Measurements from ENCODE around the gene CRBN. TPM values are rescaled to one million over a fixed set of nuclear protein-coding genes. Genes with fewer than 3 reads are reported as not detected.

Gene CRBN
- total RNA-seq, 6 donors from 2014 or later = 35.3 to 98.5 (median 53.0) TPM

GRCh38 chr3:3110299-3110630 lies 69.2 kb downstream of the CRBN start, which contains the start of gene IL5RA:
IL5RA (minus strand) TSS chr3:3110374; CDS start chr3:3104984, 5,390 bp downstream.
- H3K27me3 ChIP-seq = no peaks in the 10 kb centered on the region
- peak within 1 kb of the TSS in 3 of 4 donors; percentile 11 to 25 (median 12) for H3K4me3 ChIP-seq
- peak; percentile 61 to 69 for ATAC-seq (ENCODE audit: low FRiP score in 2 of 2)
- no peaks in the 10 kb centered on the region for H3K9me3 ChIP-seq
- no peaks in the 10 kb centered on the region for H3K36me3 ChIP-seq
- no peak for TF ChIP-seq EP300 (IDR thresholded peaks at IDR 0.05)
- TF ChIP-seq CTCF (IDR thresholded peaks at IDR 0.05) = no peak
- TF ChIP-seq POLR2A (IDR thresholded peaks at IDR 0.05) = no peak
- TF ChIP-seq POLR2AphosphoS5 (IDR thresholded peaks at IDR 0.05) = no peak
- DNase-seq = no peak
- H3K27ac ChIP-seq = peak within 1 kb of the TSS in 2 of 4 donors; percentile 12 to 23
- WGBS, 2 donors = 41 to 50% methylated on average over 4 of the region's 4 CpGs
- peaks cover 0 to 8% (median 0%) of the 10 kb centered on the region in 4 donors for H3K4me1 ChIP-seq

- no peaks in the 10 kb centered on the region for H3K27me3 ChIP-seq
- peak overlapping the region in 1 of 4 donors; percentile 12 for H3K27ac ChIP-seq
- peaks cover 0 to 8% (median 0%) of the 10 kb centered on the region in 4 donors for H3K4me1 ChIP-seq
- peak overlapping the region in 3 of 4 donors; percentile 11 to 25 (median 12) for H3K4me3 ChIP-seq
- no peak for DNase-seq
- H3K9me3 ChIP-seq = no peaks in the 10 kb centered on the region
- 49 to 50% methylated on average over 11 of the region's 11 CpGs for WGBS, 2 donors
- H3K36me3 ChIP-seq = no peaks in the 10 kb centered on the region
- TF ChIP-seq POLR2AphosphoS5 (IDR thresholded peaks at IDR 0.05) (no peak), EP300 (IDR thresholded peaks at IDR 0.05) (no peak), CTCF (IDR thresholded peaks at IDR 0.05) (no peak), POLR2A (IDR thresholded peaks at IDR 0.05) (no peak)
- no peak for ATAC-seq (ENCODE audit: low FRiP score in 2 of 2)
Observed at GRCh38 chr3:3109407-3110298, 69.8 kb downstream of the CRBN start.

- H3K9me3 ChIP-seq = no peaks in the 10 kb centered on the region
- no peak overlapping the region for H3K4me3 ChIP-seq
- 78 to 93% methylated on average over 3 of the region's 3 CpGs for WGBS, 2 donors
- no peak for DNase-seq
- TF ChIP-seq EP300 (IDR thresholded peaks at IDR 0.05) = no peak
- no peak for TF ChIP-seq POLR2A (IDR thresholded peaks at IDR 0.05)
- TF ChIP-seq POLR2AphosphoS5 (IDR thresholded peaks at IDR 0.05) = no peak
- TF ChIP-seq CTCF (IDR thresholded peaks at IDR 0.05) = no peak
- H3K27me3 ChIP-seq = no peaks in the 10 kb centered on the region
- no peak for ATAC-seq (ENCODE audit: low FRiP score in 2 of 2)
- peaks cover 0 to 8% (median 0%) of the 10 kb centered on the region in 4 donors for H3K4me1 ChIP-seq
- H3K36me3 ChIP-seq = no peaks in the 10 kb centered on the region
- H3K27ac ChIP-seq = no peak overlapping the region
Observed at GRCh38 chr3:3107858-3108257, 71.6 kb downstream of the CRBN start.

GRCh38 chr3:3107181-3107580 lies 72.3 kb downstream of the CRBN start:
- no peak for DNase-seq
- WGBS, 2 donors = 97% methylated on average over 3 of the region's 3 CpGs
- TF ChIP-seq CTCF (IDR thresholded peaks at IDR 0.05) = no peak
- TF ChIP-seq POLR2A (IDR thresholded peaks at IDR 0.05) = no peak
- no peak for TF ChIP-seq POLR2AphosphoS5 (IDR thresholded peaks at IDR 0.05)
- TF ChIP-seq EP300 (IDR thresholded peaks at IDR 0.05) = no peak

More at GRCh38 chr3:3107181-3107580, 72.3 kb downstream of the CRBN start:
- H3K9me3 ChIP-seq = no peaks in the 10 kb centered on the region
- H3K27me3 ChIP-seq = no peaks in the 10 kb centered on the region
- H3K4me3 ChIP-seq = no peak overlapping the region
- H3K27ac ChIP-seq = no peak overlapping the region
- H3K4me1 ChIP-seq = peaks cover 0 to 8% (median 0%) of the 10 kb centered on the region in 4 donors
- H3K36me3 ChIP-seq = no peaks in the 10 kb centered on the region
- no peak for ATAC-seq (ENCODE audit: low FRiP score in 2 of 2)
